Activated naive CD4-positive, alpha-beta T cell (primary cell): ENCODE measurements around the gene HYOU1.
"Not testable (repeated sequence)": the region's sequence is repeated elsewhere in the genome, so short reads cannot be mapped to it uniquely, and the experiment has no call there.

Experiments
- DNase-seq, 4 experiments: peaks; one replicate each; lab custom pipeline; 2025; lab: John Stamatoyannopoulos, UW

HYOU1 gene, protein sequence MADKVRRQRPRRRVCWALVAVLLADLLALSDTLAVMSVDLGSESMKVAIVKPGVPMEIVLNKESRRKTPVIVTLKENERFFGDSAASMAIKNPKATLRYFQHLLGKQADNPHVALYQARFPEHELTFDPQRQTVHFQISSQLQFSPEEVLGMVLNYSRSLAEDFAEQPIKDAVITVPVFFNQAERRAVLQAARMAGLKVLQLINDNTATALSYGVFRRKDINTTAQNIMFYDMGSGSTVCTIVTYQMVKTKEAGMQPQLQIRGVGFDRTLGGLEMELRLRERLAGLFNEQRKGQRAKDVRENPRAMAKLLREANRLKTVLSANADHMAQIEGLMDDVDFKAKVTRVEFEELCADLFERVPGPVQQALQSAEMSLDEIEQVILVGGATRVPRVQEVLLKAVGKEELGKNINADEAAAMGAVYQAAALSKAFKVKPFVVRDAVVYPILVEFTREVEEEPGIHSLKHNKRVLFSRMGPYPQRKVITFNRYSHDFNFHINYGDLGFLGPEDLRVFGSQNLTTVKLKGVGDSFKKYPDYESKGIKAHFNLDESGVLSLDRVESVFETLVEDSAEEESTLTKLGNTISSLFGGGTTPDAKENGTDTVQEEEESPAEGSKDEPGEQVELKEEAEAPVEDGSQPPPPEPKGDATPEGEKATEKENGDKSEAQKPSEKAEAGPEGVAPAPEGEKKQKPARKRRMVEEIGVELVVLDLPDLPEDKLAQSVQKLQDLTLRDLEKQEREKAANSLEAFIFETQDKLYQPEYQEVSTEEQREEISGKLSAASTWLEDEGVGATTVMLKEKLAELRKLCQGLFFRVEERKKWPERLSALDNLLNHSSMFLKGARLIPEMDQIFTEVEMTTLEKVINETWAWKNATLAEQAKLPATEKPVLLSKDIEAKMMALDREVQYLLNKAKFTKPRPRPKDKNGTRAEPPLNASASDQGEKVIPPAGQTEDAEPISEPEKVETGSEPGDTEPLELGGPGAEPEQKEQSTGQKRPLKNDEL

DNA sequence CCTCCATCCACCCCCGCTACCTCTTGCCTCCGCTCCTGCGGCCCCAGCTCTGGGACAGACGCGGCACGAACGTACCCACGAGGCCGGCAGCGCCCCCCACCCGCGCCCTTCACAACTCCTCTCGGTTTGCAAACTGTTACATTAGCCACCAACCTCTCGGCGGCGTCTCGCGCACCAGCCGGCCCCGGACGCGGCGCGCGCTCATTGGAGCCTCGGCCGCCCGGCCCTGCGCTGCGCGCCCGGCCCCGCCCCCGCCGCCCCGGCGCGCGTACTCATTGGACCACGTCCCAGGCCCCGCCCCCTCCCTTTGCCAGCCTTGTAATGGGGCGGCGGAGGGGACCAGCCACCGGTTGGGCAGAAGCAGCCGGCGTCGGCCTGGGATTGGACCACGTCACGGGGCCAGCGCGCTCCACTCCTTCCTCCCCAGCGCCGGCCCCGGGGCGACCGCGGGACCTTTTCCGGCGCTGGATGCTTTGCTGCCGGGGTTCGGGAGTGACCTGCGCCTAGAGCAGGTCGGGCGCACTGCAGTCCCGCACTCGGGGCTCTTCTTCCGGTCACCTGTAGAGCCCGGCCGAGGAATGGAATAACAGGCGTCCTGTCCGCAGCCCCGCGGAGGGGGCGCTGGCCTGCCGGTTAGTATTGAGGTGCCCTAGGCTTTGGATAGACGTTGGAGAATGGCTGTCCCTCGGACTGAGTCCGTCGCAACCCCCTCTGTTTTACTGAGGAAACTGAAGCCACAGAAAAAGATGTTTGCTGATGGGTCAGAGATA is at the start of gene HYOU1:
Gene HYOU1, minus strand, starts transcription at position 206 of the 770 bp plus-strand sequence. CDS start 1,045 bp downstream, outside the sequence.
- peak; percentile 96 to 98 (median 97) for DNase-seq

DNA sequence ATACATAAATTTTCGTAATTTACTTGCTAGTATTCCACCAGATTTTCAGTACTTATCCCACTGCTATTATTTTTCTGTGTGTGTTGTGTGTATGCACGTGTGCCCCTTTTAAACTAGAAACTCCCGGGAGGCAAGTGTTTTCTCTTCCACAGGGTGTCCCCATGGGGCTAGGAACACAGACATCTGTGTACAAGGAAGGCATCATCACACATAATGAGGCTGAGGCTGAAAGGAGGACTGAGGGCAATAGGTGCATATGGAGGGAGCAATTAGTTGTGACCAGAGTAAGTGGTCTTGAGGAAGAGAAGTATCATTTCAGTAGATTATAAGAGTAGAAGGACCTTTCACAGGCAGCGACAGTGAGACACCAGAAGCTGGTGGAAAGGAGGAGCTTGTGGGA is 46.8 kb upstream of the HYOU1 start:
- DNase-seq = no peak

DNA sequence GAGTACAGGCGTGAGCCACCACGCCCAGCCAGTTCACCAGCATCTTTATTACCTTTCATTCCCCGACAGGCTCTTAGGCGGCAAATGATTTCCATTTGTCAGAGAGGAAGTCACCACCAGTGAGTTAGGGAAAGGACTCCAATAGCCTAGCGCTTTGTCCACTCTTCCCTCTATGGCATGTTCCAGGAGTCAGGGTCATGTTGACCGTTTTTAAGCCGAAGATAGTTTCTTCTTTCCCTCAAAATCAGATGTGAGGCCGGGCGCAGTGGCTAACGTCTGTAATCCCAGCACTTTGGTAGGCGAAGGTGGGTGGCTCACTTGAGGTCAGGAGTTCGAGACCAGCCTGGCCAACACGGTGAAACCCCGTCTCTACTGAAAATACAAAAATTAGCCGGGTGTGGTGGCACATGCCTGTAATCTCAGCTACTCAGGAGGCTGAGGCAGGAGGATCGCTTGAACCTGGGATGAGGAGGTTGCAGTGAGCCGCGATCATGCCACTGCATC is 46.2 kb upstream of the HYOU1 start:
- DNase-seq = not testable (repeated sequence)

DNA sequence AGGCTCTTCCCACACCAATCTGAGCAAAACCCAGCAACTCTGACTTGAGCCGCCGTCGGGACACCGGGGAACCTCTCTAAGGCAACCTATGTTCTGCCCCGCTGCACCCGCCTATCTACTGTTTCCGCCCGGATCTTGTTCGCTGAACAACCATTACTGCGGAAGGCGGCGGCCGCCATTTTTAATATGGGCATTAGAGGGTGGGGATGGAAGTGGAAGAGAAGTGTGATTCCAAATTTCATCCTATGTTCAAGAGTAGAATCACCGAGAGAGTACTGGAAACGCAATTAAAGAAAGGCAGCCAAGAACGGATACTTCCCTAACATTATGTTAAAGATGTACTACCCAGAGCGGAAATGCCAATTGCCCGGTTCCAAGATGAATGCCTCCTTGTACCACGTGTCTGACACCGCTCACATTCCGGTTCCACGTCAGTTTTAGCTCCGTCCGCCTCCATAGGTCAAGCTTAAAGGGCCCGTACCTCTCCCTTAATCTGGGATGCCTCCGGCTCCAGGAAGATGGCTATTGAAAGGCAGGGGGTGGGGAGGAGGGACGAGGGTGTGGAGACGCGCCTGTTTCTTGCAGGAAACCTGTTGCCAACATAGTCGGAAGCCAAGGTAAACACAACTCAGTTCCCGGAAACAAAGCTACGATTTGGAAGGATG is 44.9 kb upstream of the HYOU1 start, which contains the start of gene DPAGT1:
Gene DPAGT1, minus strand, starts transcription at position 95 of the 665 bp plus-strand sequence. CDS start 198 bp downstream, outside the sequence.
- DNase-seq = peak; percentile 50 to 78 (median 64)

DNA sequence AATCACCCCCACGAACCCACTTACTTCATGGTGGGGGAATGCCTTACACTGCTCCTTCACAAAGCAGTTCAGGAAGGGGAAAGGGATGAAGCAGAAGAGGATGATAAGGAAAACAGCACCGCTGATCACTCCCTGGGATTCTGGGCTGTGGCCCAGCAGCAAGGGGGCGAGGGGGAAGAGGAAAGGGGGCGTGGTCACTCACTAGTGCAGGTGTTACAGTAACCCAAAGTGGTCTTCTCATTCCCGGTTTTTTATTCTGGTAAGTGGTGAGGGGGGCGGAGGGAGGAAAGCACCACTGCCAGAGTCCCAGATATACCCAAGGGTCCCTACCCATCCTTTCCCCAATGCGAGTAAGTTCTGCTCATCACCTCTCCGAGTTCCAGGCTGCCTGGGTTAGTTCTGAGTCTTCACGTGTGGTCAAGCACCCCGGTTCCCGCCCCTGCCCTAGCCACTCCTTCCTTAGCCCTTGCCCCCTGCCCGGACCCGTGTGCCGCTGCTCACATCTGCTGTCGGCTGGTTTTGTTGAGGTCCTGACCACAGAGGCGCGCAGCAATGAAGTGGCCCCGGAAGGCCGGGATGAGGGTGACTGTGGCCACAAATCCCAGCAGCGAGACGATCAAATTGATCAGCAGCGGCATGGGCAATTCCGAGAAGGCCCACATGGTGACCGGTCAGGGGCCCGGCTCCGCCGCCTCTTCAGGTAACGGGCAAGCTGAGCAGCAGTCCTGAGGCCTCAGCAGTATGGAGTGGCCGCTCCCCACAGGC is 44.2 kb upstream of the HYOU1 start:
- DNase-seq = no peak

DNA sequence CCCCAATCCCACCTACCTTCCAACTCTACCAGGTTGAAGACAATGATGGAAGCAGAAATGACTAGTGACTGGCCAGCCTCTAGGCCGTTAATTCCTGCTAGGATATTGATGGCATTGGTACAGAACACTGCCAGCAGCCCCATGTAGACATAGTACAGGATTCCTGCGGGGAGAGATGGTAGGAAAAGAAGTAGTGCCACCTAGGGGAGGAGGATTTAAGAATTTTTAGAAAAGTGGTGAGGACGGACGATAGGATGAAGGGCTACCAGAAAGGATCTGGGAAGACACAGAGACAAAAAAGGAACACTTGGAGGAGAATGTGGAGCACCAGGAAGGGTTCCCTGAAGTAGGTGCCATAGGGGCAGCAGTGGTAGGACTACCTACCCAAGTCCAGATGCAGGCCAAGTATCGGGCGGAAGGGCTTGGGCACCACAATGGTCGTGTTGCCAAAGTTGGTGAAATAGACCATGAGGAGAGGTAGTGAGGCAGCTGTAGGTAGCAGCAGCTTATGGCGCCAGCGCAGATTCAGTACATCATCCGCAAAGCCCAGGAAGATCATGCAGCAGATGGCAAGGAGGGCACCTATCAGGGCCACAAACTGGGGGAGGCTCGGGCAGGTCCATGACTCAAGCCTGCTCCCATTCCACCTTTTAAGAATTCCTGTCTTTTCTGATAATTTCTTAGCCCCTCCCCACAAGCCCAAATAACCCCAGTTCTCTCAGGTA is 43.4 kb upstream of the HYOU1 start:
- DNase-seq = no peak

DNA sequence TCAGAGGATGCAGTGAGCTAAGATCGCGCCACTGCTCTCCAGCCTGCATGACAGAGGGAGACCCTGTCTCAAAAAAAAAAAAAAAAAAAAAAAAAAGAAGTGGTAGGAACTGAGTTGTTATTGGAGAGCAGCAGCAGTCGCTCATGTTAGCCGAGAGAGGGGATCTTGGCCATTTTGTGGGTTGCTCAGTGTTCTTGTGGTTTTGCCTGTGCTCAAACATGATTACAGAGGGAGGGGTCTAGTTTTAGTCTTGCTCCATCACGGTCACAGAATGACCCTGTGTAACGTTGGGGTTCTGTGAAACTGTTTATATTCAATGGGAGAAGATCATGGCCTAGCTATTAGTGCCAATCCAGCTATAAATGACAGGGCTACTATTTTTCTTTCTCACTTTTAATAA is 42.7 kb upstream of the HYOU1 start:
- DNase-seq = no peak

DNA sequence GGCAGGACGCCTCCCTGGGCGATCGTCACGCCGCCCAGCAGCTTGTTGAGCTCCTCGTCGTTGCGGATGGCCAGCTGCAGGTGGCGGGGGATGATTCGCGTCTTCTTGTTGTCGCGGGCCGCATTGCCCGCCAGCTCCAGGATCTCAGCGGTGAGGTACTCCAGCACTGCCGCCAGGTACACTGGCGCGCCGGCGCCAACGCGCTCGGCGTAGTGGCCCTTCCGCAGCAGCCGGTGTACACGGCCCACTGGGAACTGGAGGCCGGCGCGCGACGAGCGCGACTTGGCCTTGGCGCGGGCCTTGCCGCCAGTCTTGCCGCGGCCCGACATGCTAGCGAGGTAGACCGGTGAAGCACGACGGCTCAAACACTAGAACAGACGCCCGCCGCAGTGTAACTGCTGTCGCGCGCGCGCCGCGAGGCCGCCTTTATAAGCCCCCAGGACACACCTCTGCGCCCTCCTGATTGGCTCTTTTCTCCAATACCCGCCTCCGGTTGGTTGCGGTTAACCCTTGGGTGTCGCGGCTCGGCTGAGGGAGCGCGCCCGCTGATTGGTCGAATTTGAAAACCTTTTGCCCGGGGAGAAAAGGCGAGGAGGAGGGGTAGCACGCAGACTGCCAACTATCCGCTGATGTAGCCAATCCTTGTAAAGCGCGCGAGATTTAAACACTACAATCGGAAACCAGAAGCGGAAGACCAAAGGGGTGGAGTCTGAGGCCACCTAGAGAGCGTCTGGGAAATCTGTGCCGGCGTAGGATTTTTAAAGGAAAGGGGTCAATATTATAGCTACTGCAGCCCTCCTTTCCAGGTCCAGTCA is 38.3 kb upstream of the HYOU1 start:
- DNase-seq = peak; percentile 97 to 99 (median 98)

DNA sequence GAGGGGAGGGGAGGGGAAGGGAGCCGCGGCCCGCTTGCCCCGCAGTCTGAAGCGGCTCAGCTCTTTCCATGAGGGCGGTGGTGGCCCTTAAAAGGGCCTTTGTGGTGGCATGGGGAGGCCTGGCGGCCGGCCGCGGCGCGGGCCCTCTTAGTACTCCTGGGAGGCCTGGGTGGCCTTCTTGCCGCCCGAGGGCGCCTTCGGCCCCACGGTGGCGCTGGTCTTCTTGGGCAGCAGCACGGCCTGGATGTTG is 37.7 kb upstream of the HYOU1 start:
- DNase-seq = peak in 2 of 4 experiments; percentile 43 to 58

DNA sequence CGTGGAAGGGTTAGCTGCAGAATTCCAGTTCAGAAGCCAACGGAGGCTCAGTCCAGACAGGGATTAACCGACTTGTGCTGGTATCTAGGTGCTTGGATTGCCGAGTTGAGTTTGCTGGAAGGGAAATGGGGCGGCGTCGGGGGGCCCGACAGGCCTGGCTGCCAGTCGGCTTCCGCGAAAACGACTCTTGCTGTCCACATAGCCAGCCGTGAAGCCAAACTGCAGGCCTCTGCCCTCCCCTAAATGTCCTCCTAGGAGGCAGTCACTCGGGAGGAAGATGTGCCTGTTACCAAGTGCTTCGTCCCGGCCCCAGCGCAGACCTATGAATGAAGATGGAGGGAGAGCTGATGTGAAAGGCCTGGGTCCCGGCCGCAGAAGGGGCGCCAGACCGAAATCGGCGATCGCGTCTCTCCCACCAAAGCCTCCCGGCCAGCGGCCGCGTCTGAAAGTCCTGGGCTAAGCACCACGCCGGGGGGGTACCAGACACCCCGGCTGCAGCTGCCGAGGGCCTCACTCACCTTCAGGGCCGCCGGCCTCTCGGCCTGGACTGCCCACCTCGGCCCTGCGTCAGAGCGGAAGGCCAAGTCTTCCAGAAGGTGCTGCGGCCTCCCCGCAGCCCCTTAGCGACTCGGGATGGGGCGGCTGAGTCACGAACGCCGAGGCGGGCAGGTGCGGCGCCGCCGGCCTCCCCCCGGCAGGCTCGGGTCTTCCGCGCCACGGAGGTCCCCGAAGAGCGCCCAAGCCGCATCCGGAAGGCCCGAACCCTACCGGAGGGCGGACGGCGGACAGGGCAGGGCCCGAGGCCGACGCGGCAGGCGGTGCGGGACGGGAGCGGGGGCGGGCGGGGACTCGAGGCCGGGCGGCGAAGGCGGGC is 37.2 kb upstream of the HYOU1 start:
- DNase-seq = peak in 1 of 4 experiments; percentile 51

DNA sequence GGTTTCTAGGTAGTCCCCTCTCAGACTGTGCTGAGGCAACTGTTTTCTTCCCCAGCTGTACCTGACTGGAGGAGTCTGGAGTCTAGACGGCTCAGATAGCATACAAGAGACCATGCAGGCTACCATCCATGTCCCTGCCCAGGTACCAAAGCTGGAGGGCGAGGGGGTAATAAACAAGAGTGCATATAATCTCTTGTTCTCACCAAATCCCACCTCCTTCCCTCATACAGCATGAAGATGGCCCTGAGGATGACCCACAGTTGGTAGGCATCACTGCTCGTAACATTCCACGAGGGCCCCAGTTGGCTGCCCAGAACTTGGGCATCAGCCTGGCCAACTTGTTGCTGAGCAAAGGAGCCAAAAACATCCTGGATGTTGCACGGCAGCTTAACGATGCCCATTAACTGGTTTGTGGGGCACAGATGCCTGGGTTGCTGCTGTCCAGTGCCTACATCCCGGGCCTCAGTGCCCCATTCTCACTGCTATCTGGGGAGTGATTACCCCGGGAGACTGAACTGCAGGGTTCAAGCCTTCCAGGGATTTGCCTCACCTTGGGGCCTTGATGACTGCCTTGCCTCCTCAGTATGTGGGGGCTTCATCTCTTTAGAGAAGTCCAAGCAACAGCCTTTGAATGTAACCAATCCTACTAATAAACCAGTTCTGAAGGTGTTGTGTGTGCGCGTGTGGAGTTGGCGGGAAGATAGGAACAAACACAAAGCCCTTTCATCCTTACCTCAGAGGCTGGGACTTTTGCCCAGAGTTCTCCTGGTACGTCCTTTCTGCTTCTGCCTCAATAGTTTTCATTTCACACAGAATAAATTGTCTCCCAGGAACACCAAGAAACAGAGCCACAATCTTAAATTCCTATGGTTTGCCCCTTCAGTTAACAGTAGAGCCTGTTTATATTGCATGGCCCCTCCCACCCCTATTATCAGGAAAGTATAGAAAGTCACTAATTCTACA is 36.2 kb upstream of the HYOU1 start:
- DNase-seq = no peak

DNA sequence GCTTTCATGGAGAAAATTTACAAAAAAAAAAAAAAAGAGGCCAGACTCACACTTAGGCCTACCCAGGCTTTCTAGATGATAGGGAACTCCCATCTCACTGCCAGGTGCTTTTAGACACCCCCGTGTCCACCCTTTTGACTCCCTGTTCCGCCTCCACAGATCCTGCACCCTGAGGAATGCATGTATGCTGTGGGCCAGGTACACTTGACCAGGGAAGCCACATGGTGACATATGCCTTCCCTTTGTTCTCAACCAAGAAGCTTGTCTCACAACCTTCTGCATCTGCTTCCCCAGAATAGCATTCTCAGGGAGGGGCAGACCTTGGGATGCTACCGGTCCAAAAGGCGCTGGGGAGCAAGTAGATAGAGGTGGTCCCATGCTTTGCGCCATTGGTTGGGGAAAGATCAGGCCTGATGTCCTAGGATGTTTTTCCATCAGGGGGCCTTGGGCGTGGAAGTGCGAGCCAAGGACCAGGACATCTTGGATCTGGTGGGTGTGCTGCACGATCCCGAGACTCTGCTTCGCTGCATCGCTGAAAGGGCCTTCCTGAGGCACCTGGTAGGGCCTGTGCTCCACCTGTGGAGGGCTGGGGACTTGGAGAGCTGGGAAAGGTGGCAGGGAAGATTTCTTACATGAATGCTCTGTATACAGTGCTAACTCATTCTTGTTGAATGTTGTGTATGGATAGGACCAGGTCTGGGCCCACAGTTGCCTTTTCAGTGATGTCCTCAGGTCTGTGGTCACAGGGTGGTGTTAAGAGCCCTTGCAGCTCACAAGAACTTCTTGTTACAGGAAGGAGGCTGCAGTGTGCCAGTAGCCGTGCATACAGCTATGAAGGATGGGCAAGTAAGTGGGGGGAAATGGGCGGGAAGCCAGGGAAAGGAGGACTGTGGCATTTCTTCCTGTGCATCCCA is 35.2 kb upstream of the HYOU1 start:
- DNase-seq = no peak

DNA sequence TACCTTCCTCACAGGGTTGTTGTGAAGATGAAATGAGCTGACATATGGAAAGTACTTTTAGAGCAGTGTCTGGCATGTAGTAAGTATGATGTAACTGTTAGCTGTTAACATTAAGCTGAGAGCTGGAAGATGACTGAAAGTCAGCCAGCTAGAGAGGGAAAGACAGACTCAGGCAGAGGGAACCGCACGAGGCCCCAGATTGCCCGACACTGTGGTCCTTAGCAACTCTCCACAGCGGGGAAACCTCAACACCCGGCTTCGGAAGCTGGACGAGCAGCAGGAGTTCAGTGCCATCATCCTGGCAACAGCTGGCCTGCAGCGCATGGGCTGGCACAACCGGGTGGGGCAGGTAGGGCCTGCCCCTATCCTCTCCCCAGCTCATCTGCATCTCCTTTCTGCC is 34.2 kb upstream of the HYOU1 start:
- no peak for DNase-seq

DNA sequence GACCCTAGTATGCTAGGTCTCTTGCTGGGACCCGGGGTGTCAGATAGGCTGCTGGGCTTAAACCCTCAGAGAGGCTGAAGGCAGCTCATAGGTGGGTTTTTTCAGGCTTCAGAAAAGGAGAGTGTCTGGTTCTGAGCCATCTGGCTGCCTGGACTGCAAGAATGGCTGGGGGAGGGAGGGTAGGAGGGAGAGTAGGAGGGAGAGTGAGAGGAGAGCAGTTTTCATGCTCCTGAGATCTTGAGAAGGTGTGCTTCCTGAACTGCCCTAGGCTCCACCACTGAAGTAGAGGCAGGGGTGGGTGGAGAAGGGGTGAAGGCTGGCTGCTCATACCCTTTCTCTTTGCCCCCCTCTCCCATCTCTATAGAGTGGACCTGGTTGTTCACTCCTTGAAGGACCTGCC is 32.3 kb upstream of the HYOU1 start:
- DNase-seq = no peak

DNA sequence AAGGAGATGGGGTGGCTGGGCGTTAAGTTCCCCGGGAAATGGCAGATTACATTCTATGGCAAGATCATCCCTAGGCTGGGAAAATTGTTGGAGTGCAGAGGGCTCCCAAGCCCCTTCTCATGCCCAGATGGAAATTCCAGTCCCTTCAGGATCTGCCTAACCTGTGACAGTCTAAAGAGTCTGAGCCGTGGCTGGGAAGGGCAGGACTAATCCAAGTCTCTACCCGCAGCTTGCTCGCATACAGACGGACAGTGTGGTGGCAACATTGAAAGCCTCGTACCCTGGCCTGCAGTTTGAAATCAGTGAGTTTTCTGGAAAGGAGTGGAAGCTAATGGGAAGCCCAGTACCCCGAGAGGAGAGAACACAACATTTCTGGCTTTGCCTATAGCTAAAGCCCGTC is 31.4 kb upstream of the HYOU1 start:
- no peak for DNase-seq

DNA sequence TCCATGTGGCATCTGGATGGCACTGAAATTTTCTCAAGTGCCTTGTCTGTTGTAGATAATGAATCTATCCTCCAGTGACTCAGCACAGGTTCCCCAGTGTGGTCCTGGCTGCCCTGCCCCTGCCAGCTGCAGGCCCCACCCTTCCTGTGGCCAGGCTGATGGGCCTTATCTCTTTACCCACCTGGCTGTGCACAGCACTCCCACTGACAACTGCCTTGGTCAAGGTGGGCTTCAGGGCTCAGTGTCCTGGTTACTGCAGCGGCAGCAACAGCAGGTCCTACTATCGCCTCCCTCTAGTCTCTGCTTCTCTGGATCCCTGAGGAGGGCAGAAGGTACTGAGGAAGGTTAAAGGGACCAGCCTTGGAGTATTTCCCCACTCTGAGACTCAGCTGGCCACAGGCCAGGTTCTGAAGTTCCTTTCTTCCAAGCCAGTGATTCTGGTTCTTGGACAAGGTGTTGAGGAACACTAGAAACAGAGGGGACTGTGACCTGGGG is 30.8 kb upstream of the HYOU1 start:
- no peak for DNase-seq
